Liver (tissue), 9 donors: ENCODE results near the gene MBD4. TPM values are rescaled to one million over a fixed set of nuclear protein-coding genes. Genes with fewer than 3 reads are reported as not detected.

Experiments used
- DNase-seq: peaks from one replicate; pipeline ENCODE4 v3.0.0-alpha.2; 2017; ENCODE audit warnings: low spot score
- H3K27ac ChIP-seq, 2 donors: one replicate each; pipeline ENCODE4 v1.7.0; 2013; ENCODE audit warnings: inconsistent platforms in 2 of 2, low read length in 2 of 2, control low read depth in 1 of 2, low read depth in 1 of 2, mild to moderate bottlenecking in 1 of 2
- H3K27me3 ChIP-seq, 4 donors: one replicate each; pipeline versions ENCODE4 v1.6.1 to v1.7.0; 2013; ENCODE audit warnings: low read length in 3 of 4, inconsistent platforms in 1 of 4, mild to moderate bottlenecking in 1 of 4, moderate library complexity in 1 of 4; ENCODE audit not compliant: control insufficient read depth in 4 of 4, insufficient read depth in 4 of 4
- H3K36me3 ChIP-seq, 4 donors: one replicate each; pipeline versions ENCODE4 v1.6.1 to v1.7.0; 2013; ENCODE audit warnings: low read length in 3 of 4, mild to moderate bottlenecking in 3 of 4, low read depth in 1 of 4, moderate library complexity in 1 of 4; ENCODE audit not compliant: control insufficient read depth in 4 of 4, insufficient read depth in 3 of 4
- H3K4me1 ChIP-seq, 4 donors: one replicate each; pipeline versions ENCODE4 v1.6.1 to v1.7.0; 2013; ENCODE audit warnings: low read length in 3 of 4, mild to moderate bottlenecking in 3 of 4, moderate library complexity in 1 of 4; ENCODE audit not compliant: control insufficient read depth in 4 of 4, insufficient read depth in 4 of 4
- H3K4me3 ChIP-seq, 3 donors: one replicate each; pipeline versions ENCODE4 v1.6.1 to v1.7.0; 2013; ENCODE audit warnings: low read length in 3 of 3, control low read depth in 1 of 3, low read depth in 1 of 3, mild to moderate bottlenecking in 1 of 3
- H3K9ac ChIP-seq, 2 donors: one replicate each; pipeline ENCODE4 v1.7.0; 2013; ENCODE audit warnings: low read length in 2 of 2, mild to moderate bottlenecking in 2 of 2, moderate library complexity in 2 of 2, control low read depth in 1 of 2, low read depth in 1 of 2
- H3K9me3 ChIP-seq, 4 donors: one replicate each; pipeline versions ENCODE4 v1.6.1 to v1.7.0; 2013; ENCODE audit warnings: low read length in 3 of 4; ENCODE audit not compliant: control insufficient read depth in 4 of 4
- ATF3 ChIP-seq: IDR thresholded peaks from 2 replicates; pipeline ENCODE4 v1.6.1; 2016; ENCODE audit warnings: antibody characterized with exemption
- EGR1 ChIP-seq, 2 donors: IDR thresholded peaks; 2 replicates each; pipeline ENCODE4 v1.6.1; 2016 to 2018; ENCODE audit warnings: antibody characterized with exemption in 2 of 2, low read depth in 2 of 2
- FOXA1 ChIP-seq: IDR thresholded peaks from 2 replicates; pipeline ENCODE4 v1.6.1; 2016; ENCODE audit warnings: antibody characterized with exemption
- GABPA ChIP-seq, 2 donors: IDR thresholded peaks in 1 of 2; conservative IDR thresholded peaks in 1 of 2; 2 replicates each; pipeline ENCODE4 v1.6.1; 2016; ENCODE audit warnings: antibody characterized with exemption in 2 of 2, mild to moderate bottlenecking in 1 of 2, moderate library complexity in 1 of 2
- HNF4G ChIP-seq: IDR thresholded peaks from 2 replicates; pipeline ENCODE4 v1.6.1; 2016; ENCODE audit warnings: antibody characterized with exemption
- MAX ChIP-seq: IDR thresholded peaks from 2 replicates; pipeline ENCODE4 v1.6.1; 2016; ENCODE audit warnings: antibody characterized with exemption
- RAD21 ChIP-seq, 2 donors: IDR thresholded peaks; 2 replicates each; pipeline ENCODE4 v1.6.1; 2016; ENCODE audit warnings: antibody characterized with exemption in 2 of 2, mild to moderate bottlenecking in 2 of 2
- REST ChIP-seq: IDR thresholded peaks from 2 replicates; pipeline ENCODE4 v1.6.1; 2016; ENCODE audit warnings: antibody characterized with exemption, mild to moderate bottlenecking
- RXRA ChIP-seq, 2 donors: IDR thresholded peaks; 2 replicates each; pipeline ENCODE4 v1.6.1; 2017 to 2018; ENCODE audit warnings: antibody characterized with exemption in 2 of 2, mild to moderate bottlenecking in 1 of 2
- SP1 ChIP-seq: IDR thresholded peaks from 2 replicates; pipeline ENCODE4 v1.6.1; 2018; ENCODE audit warnings: antibody characterized with exemption, mild to moderate bottlenecking
- TAF1 ChIP-seq: conservative IDR thresholded peaks from 2 replicates; pipeline ENCODE4 v1.6.1; 2016; ENCODE audit warnings: antibody characterized with exemption, mild to moderate bottlenecking
- YY1 ChIP-seq: IDR thresholded peaks from 2 replicates; pipeline ENCODE4 v1.6.1; 2016; ENCODE audit warnings: antibody characterized with exemption, mild to moderate bottlenecking
- WGBS: extraction: QIAGEN DNeasy Blood & Tissue Kit; methylation state at CpG from one replicate; pipeline ENCODE4 v1.1.7; 2013; 5-methylcytosine and 5-hydroxymethylcytosine counted together
- polyA plus RNA-seq, 2 donors: library from polyadenylated mRNA; stranded (reverse) in 1 of 2; unstranded in 1 of 2; fragments of 200-250 nt in 1 of 2; fragments of >200 nt in 1 of 2; fragmentation: Nextera tagmentation in 1 of 2; extraction: Ambion mirVana in 1 of 2; gene quantifications; one replicate each; pipeline versions ENCODE4 v1.2.1 to v1.2.3, GENCODE V29; 2013 to 2015
- total RNA-seq, 2 donors: library from RNA; depleted of rRNA; stranded (reverse); fragments of >200 nt; gene quantifications; one replicate each; pipeline ENCODE4 v1.2.3, GENCODE V29; 2014
- donor health status: healthy.
- donor health status: healthy.
- donor health status: healthy.
- donor health status: healthy.
- donor health status: healthy.

MBD4 gene
- total and polyA plus RNA-seq, 4 donors = 16.9 to 24.8 (median 17.2) TPM

GRCh38 chr3:129445471-129445870 lies 5.7 kb upstream of the MBD4 start:
- WGBS = 96% methylated on average over 3 of the region's 3 CpGs
- H3K9me3 ChIP-seq = no peaks in the 10 kb centered on the region
- H3K9ac ChIP-seq = no peak overlapping the region
- no peaks in the 10 kb centered on the region for H3K36me3 ChIP-seq
- TF ChIP-seq REST = no peak
- TF ChIP-seq MAX = no peak
- no peak for TF ChIP-seq YY1
- no peak for TF ChIP-seq FOXA1
- H3K4me3 ChIP-seq = no peak overlapping the region
- no peaks in the 10 kb centered on the region for H3K27me3 ChIP-seq
- no peak for DNase-seq
- peaks cover 0 to 34% (median 21%) of the 10 kb centered on the region in 4 donors for H3K4me1 ChIP-seq
- no peak overlapping the region for H3K27ac ChIP-seq

GRCh38 chr3:129442947-129443346 lies 3.2 kb upstream of the MBD4 start:
- no peak overlapping the region for H3K4me3 ChIP-seq
- H3K9me3 ChIP-seq = no peaks in the 10 kb centered on the region
- no peaks in the 10 kb centered on the region for H3K27me3 ChIP-seq
- peak overlapping the region in 1 of 2 donors; percentile 4 for H3K27ac ChIP-seq
- H3K36me3 ChIP-seq = no peaks in the 10 kb centered on the region
- no peak for DNase-seq
- TF ChIP-seq EGR1 (IDR thresholded peaks at IDR 0.05; ENCODE audit: low read depth in 2 of 2) = no peak
- TF ChIP-seq ATF3 = no peak
- no peak overlapping the region for H3K9ac ChIP-seq
- H3K4me1 ChIP-seq = peaks cover 0 to 51% (median 28%) of the 10 kb centered on the region in 4 donors

- Histone ChIP-seq H3K9ac (peak overlapping the region in 1 of 2 donors; percentile 46), H3K4me1 (peaks cover 0 to 52% (median 30%) of the 10 kb centered on the region in 4 donors)
Observed at GRCh38 chr3:129442486-129442885, 2.7 kb upstream of the MBD4 start.

More at GRCh38 chr3:129442486-129442885, 2.7 kb upstream of the MBD4 start:
- Histone ChIP-seq H3K27ac (peak overlapping the region in 1 of 2 donors; percentile 4), H3K4me3 (no peak overlapping the region), H3K27me3 (no peaks in the 10 kb centered on the region), H3K9me3 (no peaks in the 10 kb centered on the region), H3K36me3 (peaks cover 0 to 3% (median 1%) of the 10 kb centered on the region in 4 donors)
- TF ChIP-seq YY1 (no peak), HNF4G (no peak), RAD21 (IDR thresholded peaks at IDR 0.05) (no peak), SP1 (no peak), RXRA (IDR thresholded peaks at IDR 0.05) (no peak), FOXA1 (no peak), TAF1 (no peak), MAX (no peak), GABPA (IDR thresholded peaks at IDR 0.05 in 1 of 2, conservative IDR thresholded peaks at IDR 0.05 in 1 of 2) (no peak)
- 74% methylated on average over 2 of the region's 2 CpGs for WGBS
- DNase-seq = no peak
